Retinal pigment epithelial cell (primary cell): ENCODE data around the gene METTL21C.

ENCODE experiments used
- DNase-seq: peaks from one replicate; pipeline ENCODE4 v3.0.0-alpha.2; 2010; ENCODE audit warnings: low read depth
- H3K4me3 ChIP-seq: 2 replicates; pipeline ENCODE4 v1.5.1; 2011; ENCODE audit warnings: mild to moderate bottlenecking, low read length, control low read depth, moderate library complexity
- TF ChIP-seq, protein P1 (sequence below): conservative IDR thresholded peaks from 2 replicates; pipeline ENCODE4 v1.5.1; 2011; ENCODE audit warnings: low read depth, low read length, control low read depth, inconsistent platforms

Gene METTL21C

DNA sequence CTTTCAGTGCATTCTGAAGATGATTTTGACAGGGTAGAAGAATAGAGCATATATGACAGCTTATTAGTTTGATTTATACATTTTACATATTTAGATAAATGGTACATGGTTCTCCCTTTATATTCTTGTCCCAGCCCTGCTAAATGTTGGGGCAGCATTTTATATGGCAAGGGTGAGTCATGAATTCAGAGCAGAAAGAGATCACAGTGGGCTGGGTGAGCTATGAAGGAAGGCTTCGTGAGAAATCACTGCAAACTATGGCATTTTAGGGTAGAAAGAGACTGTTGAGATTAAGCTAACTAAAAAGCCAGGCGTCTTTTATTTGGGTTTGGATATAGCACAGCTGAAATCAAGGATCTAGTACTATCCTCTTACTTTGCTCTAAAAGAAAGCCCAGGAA is 23.9 kb upstream of the METTL21C start:
- TF ChIP-seq, protein P1, sequence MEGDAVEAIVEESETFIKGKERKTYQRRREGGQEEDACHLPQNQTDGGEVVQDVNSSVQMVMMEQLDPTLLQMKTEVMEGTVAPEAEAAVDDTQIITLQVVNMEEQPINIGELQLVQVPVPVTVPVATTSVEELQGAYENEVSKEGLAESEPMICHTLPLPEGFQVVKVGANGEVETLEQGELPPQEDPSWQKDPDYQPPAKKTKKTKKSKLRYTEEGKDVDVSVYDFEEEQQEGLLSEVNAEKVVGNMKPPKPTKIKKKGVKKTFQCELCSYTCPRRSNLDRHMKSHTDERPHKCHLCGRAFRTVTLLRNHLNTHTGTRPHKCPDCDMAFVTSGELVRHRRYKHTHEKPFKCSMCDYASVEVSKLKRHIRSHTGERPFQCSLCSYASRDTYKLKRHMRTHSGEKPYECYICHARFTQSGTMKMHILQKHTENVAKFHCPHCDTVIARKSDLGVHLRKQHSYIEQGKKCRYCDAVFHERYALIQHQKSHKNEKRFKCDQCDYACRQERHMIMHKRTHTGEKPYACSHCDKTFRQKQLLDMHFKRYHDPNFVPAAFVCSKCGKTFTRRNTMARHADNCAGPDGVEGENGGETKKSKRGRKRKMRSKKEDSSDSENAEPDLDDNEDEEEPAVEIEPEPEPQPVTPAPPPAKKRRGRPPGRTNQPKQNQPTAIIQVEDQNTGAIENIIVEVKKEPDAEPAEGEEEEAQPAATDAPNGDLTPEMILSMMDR: no peak
- DNase-seq: no peak
- H3K4me3 ChIP-seq: no peak overlapping the region

DNA sequence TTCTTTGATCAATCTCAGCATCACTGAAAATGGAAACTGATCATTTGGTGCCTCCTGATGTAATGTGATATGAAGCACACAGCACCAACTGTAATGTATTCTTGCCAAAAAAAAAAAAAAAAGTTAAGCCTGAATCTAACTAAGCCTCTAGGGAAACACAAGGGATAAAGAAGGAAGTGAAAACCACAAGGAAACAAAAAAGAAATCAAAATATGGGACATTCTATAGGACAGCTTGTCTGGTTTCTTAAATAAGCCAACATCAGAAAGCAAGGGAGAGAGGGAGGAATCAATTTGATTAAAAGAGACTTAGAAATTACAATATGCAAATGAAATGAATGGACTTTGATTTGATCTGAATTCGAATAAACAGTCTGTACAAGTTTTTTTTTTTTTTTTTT is 20.6 kb upstream of the METTL21C start:
- TF ChIP-seq, protein P1: no peak
- no peak overlapping the region for H3K4me3 ChIP-seq
- DNase-seq: no peak

DNA sequence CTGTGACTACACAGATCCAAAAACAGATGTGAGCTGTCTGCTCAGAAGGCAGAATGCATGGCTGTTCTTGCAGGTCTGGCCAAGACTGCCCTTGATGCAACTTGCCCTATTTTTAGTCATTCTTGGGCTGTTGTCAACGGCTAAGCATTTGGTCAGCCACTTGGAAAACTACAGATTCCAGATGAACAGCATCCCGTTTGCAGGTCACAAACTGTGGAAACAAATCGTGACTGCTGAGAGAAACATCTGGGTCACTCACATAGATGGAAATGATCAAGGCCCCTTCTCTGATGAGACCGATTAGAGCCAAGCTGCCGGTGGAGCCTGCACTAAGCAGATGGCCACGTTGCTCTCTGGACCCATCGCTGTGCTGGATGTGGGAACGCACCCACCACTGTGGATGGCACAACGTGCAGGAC is 15.4 kb upstream of the METTL21C start:
- H3K4me3 ChIP-seq: no peak overlapping the region
- TF ChIP-seq, protein P1: no peak
- DNase-seq: no peak

DNA sequence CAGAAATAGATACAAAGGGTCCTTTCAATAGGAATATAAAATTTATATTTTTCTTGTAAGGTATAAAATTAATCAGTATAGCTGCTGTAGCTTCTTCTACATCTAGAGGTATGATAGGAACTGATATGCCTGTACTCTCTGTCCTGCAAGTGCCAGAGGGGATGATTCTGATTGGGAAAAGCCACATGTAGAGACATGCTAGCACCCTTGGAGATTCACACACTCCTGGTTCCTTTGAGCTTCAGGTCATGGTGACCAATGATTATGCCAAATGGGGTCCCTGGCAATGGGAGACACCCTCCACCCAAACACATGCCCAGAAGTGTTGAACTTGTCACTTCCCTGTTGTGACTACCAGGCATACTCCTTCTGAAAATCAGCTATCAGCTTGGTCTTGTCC is 14.7 kb upstream of the METTL21C start:
- H3K4me3 ChIP-seq: no peak overlapping the region
- TF ChIP-seq, protein P1: no peak
- DNase-seq: no peak

DNA sequence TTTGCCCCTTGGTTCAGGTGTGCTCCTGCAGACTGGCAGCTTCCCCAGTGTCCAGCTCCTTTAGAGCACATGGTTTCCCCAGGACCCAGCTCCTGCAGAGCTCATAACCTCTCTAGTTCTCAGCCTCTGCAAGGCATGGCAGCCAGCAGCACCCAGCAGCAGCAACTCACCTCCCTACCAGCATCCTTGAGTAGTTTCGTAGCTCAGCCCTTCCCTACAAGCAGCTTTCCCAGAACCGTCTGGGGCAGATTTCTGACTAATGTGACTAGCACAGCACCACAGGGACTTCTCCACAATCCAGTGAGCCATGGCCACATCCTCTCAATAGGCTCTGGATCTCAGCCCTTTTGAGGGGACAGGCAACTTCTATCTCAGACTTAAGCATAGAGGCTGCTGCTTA is 14.1 kb upstream of the METTL21C start:
- H3K4me3 ChIP-seq: no peak overlapping the region
- TF ChIP-seq, protein P1: no peak
- no peak for DNase-seq

DNA sequence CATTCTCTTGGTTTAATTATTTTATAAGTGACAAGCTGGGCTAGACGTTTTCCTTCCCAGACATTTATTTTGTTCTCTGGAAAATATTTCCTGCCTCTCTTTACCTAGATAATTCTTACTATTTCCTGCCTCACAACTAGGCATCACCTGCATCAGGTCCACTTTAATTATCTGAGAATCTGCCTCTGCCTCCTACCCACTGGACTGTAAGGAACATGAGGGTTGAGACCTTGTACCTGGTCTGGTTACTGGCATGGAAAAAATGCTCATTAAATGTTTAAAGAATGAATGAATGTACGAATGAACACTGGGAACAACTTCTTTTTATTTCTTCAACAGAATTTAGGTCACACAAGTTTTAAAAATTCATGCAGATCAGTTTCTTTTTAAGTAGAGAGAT is 13.4 kb upstream of the METTL21C start:
- TF ChIP-seq, protein P1: no peak
- DNase-seq: no peak
- H3K4me3 ChIP-seq: no peak overlapping the region

DNA sequence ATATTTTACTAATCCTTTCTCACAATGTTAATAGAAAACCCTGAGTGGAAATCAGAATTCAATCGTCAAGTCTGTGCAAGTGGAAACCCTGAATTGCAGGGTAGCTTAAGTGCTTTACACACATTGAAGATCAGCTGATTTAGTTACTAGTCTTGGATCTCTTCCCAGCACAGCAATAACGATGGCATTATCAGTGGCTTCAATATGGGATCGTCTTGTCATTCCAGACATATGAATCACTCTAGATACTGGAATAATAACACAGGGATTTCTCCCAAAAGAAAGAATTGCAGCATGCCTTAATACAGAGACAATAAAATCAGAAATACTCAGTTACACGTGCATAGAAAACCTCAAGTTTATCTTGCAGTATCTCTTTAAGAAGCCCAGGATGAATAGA is 12.6 kb upstream of the METTL21C start:
- TF ChIP-seq, protein P1: no peak
- H3K4me3 ChIP-seq: no peak overlapping the region
- peak; percentile 82 for DNase-seq
